Measurements from ENCODE around the gene HSPA4L.

DNA sequence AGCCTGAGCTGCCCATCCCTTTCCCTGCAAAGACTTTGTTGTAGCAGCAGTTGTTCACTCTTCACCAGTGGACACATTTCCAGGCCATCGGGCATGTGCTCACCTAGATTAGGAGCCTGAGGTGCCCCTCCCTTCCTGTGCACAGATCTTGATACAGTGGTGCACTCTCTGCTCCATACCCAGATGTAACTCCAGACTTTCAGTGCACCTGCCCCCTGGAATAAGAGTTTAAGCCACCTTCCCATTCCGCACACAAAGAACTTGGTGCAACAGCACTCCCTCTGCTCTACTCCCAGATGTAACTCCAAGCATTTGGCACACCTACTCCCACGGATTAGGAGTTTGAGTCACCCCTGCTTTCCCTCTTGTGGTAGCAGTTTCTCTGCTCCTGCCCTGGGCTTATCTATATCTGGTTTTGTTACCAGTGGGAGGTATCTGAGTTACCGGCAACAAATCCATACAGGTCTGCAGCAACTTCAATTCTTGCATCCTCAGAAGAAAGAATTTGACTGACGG is 62.5 kb downstream of the HSPA4L start:
- no peak for TF ChIP-seq SIN3A (IDR thresholded peaks at IDR 0.05; ENCODE audit: borderline replicate concordance, insufficient read depth, low read length)
- no peak for TF ChIP-seq POLR2AphosphoS5 (IDR thresholded peaks at IDR 0.05; ENCODE audit: low read depth, low read length)
- TF ChIP-seq REST (IDR thresholded peaks at IDR 0.05; ENCODE audit: insufficient read depth in 1 of 2, low read depth in 2 of 2, low read length in 2 of 2): no peak
- TF ChIP-seq TAF1 (IDR thresholded peaks at IDR 0.05; ENCODE audit: borderline replicate concordance, insufficient read depth, low read length): no peak
